B cell (primary cell): Measurements from ENCODE around the gene LCE1E. TPM values are rescaled to one million over a fixed set of nuclear protein-coding genes. Genes with fewer than 3 reads are reported as not detected.

Source experiments
- ATAC-seq: fragments of 200-7000 bp; cut with Tn5 transposase; one replicate; pipeline ENCODE4 v1.10.0; 2021; ENCODE audit warnings: low read depth, mild to moderate bottlenecking, moderate number of reproducible peaks, moderate library complexity
- CTCF ChIA-PET: fragments of 350-600 bp; sonication (Branson Sonifier 250); formaldehyde crosslinking; loops from one replicate; lab custom pipeline; 2021; ENCODE audit warnings: antibody characterized with exemption, inconsistent platforms; lab: Charles Lee
- POLR2A ChIA-PET: fragments of 350-600 bp; sonication (Branson Sonifier 250); formaldehyde crosslinking; loops from one replicate; lab custom pipeline; 2021; ENCODE audit warnings: antibody characterized with exemption; lab: Charles Lee
- DNase-seq: peaks from one replicate; pipeline ENCODE4 v3.0.0; 2013
- H2AFZ ChIP-seq: 2 replicates; pipeline ENCODE4 v1.6.1; 2012; ENCODE audit warnings: mild to moderate bottlenecking, low read depth, low read length; ENCODE audit not compliant: insufficient read depth, poor library complexity, severe bottlenecking
- H3K27ac ChIP-seq, 2 donors: 1 replicate in 1 of 2; 2 replicates in 1 of 2; pipeline ENCODE4 v1.5.1; 2012 to 2013; ENCODE audit warnings: low read length in 2 of 2, mild to moderate bottlenecking in 2 of 2, moderate library complexity in 1 of 2
- H3K27me3 ChIP-seq, 4 experiments: fragments of 200-600 bp in 1 of 4; sonication (generic) in 1 of 4; replicated peaks in 1 of 4; 1 replicate in 2 of 4; 2 replicates in 2 of 4; pipeline versions ENCODE4 v1.6.1 to v1.7.0; 2013 to 2016; ENCODE audit warnings: low read length in 3 of 4, mild to moderate bottlenecking in 2 of 4, mixed read lengths in 1 of 4, moderate library complexity in 1 of 4; ENCODE audit not compliant: insufficient read depth in 4 of 4, control insufficient read depth in 3 of 4; ENCODE audit errors: control extremely low read depth in 1 of 4
- H3K36me3 ChIP-seq, 2 experiments: replicated peaks in 1 of 2; 1 replicate in 1 of 2; 2 replicates in 1 of 2; pipeline versions ENCODE4 v1.6.1 to v1.7.1; 2013; ENCODE audit warnings: low read length in 1 of 2; ENCODE audit not compliant: insufficient read depth in 2 of 2, control insufficient read depth in 1 of 2; ENCODE audit errors: control extremely low read depth in 1 of 2, extremely low read depth in 1 of 2
- H3K4me1 ChIP-seq, 2 donors: fragments of 200-600 bp in 1 of 2; sonication (generic) in 1 of 2; 1 replicate in 1 of 2; 2 replicates in 1 of 2; pipeline versions ENCODE4 v1.5.1 to v1.6.1; 2013 to 2017; ENCODE audit warnings: low read length in 2 of 2; ENCODE audit not compliant: control insufficient read depth in 2 of 2, insufficient read depth in 2 of 2
- H3K4me2 ChIP-seq: replicated peaks from 2 replicates; pipeline ENCODE3; 2012; ENCODE audit warnings: mild to moderate bottlenecking, low read depth, low read length; ENCODE audit not compliant: poor library complexity, severe bottlenecking
- H3K4me3 ChIP-seq, 5 experiments: fragments of 200-600 bp in 1 of 5; sonication (generic) in 1 of 5; 1 replicate in 3 of 5; 2 replicates in 2 of 5; pipeline versions ENCODE4 v1.5.1 to v1.7.0; 2011 to 2016; ENCODE audit warnings: low read length in 4 of 5, mild to moderate bottlenecking in 4 of 5, low read depth in 2 of 5, control low read depth in 1 of 5, moderate library complexity in 1 of 5; ENCODE audit not compliant: insufficient read depth in 1 of 5; ENCODE audit errors: control extremely low read depth in 1 of 5, extremely low read depth in 1 of 5
- H3K79me2 ChIP-seq: fragments of 200-600 bp; sonication (generic); one replicate; pipeline ENCODE4 v1.6.0; 2016; ENCODE audit warnings: low read length; ENCODE audit not compliant: control insufficient read depth, insufficient read depth
- H3K9ac ChIP-seq: fragments of 200-600 bp; sonication (generic); 2 replicates; pipeline ENCODE4 v1.6.1; 2017; ENCODE audit warnings: mild to moderate bottlenecking, low read length, moderate library complexity
- H3K9me3 ChIP-seq, 3 donors: one replicate each; pipeline versions ENCODE4 v1.6.1 to v1.7.1; 2013; ENCODE audit warnings: low read length in 2 of 3; ENCODE audit not compliant: control insufficient read depth in 2 of 3, insufficient read depth in 1 of 3; ENCODE audit errors: control extremely low read depth in 1 of 3
- H4K20me1 ChIP-seq: 2 replicates; pipeline ENCODE4 v1.6.0; 2012; ENCODE audit warnings: mild to moderate bottlenecking, low read length; ENCODE audit not compliant: insufficient read depth, control insufficient read depth, poor library complexity, severe bottlenecking
- H3K27ac Mint-ChIP-seq: one replicate; pipeline ENCODE4 v1.8.0; 2021; ENCODE audit warnings: mixed read lengths
- H3K27me3 Mint-ChIP-seq: one replicate; pipeline ENCODE4 v1.8.0; 2021; ENCODE audit warnings: mixed read lengths
- H3K4me1 Mint-ChIP-seq: one replicate; pipeline ENCODE4 v1.8.0; 2021; ENCODE audit warnings: mixed read lengths
- H3K4me3 Mint-ChIP-seq: one replicate; pipeline ENCODE4 v1.8.0; 2021; ENCODE audit warnings: mixed read lengths
- H3K9me3 Mint-ChIP-seq: one replicate; pipeline ENCODE4 v1.8.0; 2022; ENCODE audit warnings: mixed read lengths; ENCODE audit not compliant: insufficient read depth
- CTCF ChIP-seq: fragments of 200-600 bp; IDR thresholded peaks from one replicate; pipeline ENCODE4 v1.8.0; 2022; ENCODE audit warnings: antibody characterized with exemption, mild to moderate bottlenecking
- EZH2 ChIP-seq: IDR thresholded peaks from 2 replicates; pipeline ENCODE4 v1.6.1; 2012; ENCODE audit warnings: borderline replicate concordance, low read depth, mild to moderate bottlenecking, moderate library complexity, low read length; ENCODE audit not compliant: insufficient read depth, poor library complexity, severe bottlenecking
- WGBS: methylation state at CpG from one replicate; pipeline ENCODE4 v1.1.5; 2013; ENCODE audit warnings: missing lambda C conversion rate; ENCODE audit not compliant: insufficient coverage; 5-methylcytosine and 5-hydroxymethylcytosine counted together
- intact Hi-C: fragments of 100-400 bp; cut with micrococcal nuclease; formaldehyde crosslinking; loops from one replicate; pipeline ENCODE4 v1.10.0; 2022
- polyA plus RNA-seq: library from polyadenylated mRNA; depleted of rRNA; stranded (reverse); fragments of >200 nt; gene quantifications from 2 replicates; pipeline ENCODE4 v1.2.3, GENCODE V29; 2012
- total RNA-seq, 2 donors: library from RNA; stranded (reverse); fragments of 120-200 nt in 1 of 2; gene quantifications; 1 replicate in 1 of 2; 2 replicates in 1 of 2; pipeline versions ENCODE4 v1.2.3 to v1.2.4, GENCODE V29; 2013 to 2022

The LCE1E gene
- total and polyA plus RNA-seq, 2 donors (not counting 1 experiment from before 2014, with no cell fraction given): not detected

- Histone ChIP-seq H3K4me3 (no peak overlapping the region), H2AFZ (no peak overlapping the region), H3K9ac (no peak overlapping the region), H3K27ac (no peak overlapping the region), H4K20me1 (no peaks in the 10 kb centered on the region), H3K4me1 (no peaks in the 10 kb centered on the region), H3K4me2 (no peak overlapping the region), H3K79me2 (no peaks in the 10 kb centered on the region), H3K36me3 (no peaks in the 10 kb centered on the region), H3K9me3 (no peaks in the 10 kb centered on the region), H3K27me3 (peaks cover 0 to 9% (median 2%) of the 10 kb centered on the region in 4 experiments)
- no peak overlapping the region for H3K4me3 Mint-ChIP-seq
- H3K27ac Mint-ChIP-seq: no peak overlapping the region
- intact Hi-C loops: no loop called here
- DNase-seq (no peak), ATAC-seq (no peak)
- H3K27me3 Mint-ChIP-seq: peaks cover 30% of the 10 kb centered on the region
- no peaks in the 10 kb centered on the region for H3K9me3 Mint-ChIP-seq
- ChIA-PET POLR2A (no interaction called here), CTCF (no interaction called here)
- 92% methylated on average over 2 of the region's 3 CpGs for WGBS
- no peak for TF ChIP-seq CTCF
- TF ChIP-seq EZH2: no peak
- no peaks in the 10 kb centered on the region for H3K4me1 Mint-ChIP-seq
Measured at GRCh38 chr1:152739841-152740240, 46.2 kb upstream of the LCE1E start.

DNA sequence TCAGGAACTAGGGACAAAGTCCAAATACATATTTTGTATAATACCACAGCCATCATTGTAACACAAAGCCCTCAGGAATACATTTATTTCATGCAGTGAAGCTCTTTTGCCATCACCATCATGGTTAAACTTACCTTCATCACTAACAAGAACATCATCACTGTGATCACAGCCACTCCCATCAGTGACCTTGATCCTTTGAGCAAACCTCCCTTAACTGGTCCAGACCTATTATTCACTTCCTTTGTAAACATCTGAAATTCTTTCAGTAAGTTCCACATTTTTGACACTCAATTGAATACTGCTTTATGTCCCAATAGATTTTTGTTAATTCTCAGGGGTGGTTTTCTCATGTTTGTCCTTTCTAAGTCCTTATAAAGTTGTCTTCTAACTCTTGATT, 44.4 kb upstream of the LCE1E start:
- no peak for TF ChIP-seq EZH2
- TF ChIP-seq CTCF: no peak
- peaks cover 0 to 9% (median under 1%) of the 10 kb centered on the region in 4 experiments for H3K27me3 ChIP-seq
- no peaks in the 10 kb centered on the region for H3K9me3 ChIP-seq
- no peak overlapping the region for H3K4me2 ChIP-seq
- H4K20me1 ChIP-seq: no peaks in the 10 kb centered on the region
- CTCF ChIA-PET: no interaction called here
- intact Hi-C loops: no loop called here
- ATAC-seq: no peak
- H2AFZ ChIP-seq: no peak overlapping the region
- H3K4me1 Mint-ChIP-seq: no peaks in the 10 kb centered on the region
- H3K9me3 Mint-ChIP-seq: no peaks in the 10 kb centered on the region
- no peak overlapping the region for H3K9ac ChIP-seq
- no peaks in the 10 kb centered on the region for H3K79me2 ChIP-seq
- no peaks in the 10 kb centered on the region for H3K4me1 ChIP-seq
- no peak overlapping the region for H3K27ac Mint-ChIP-seq
- H3K27ac ChIP-seq: no peak overlapping the region
- POLR2A ChIA-PET: no interaction called here
- no peak for DNase-seq
- H3K4me3 ChIP-seq: no peak overlapping the region
- no peaks in the 10 kb centered on the region for H3K36me3 ChIP-seq
- H3K27me3 Mint-ChIP-seq: peaks cover 35% of the 10 kb centered on the region
- no peak overlapping the region for H3K4me3 Mint-ChIP-seq
